NB4 (cell line): Measurements from ENCODE around the gene ARSB.

ENCODE experiments used
- MYC ChIP-seq: IDR thresholded peaks from 2 replicates; pipeline ENCODE4 v1.6.1; 2011; ENCODE audit warnings: low read depth, low read length
- POLR2A ChIP-seq: IDR thresholded peaks from 2 replicates; pipeline ENCODE4 v1.6.1; 2011; ENCODE audit warnings: mild to moderate bottlenecking; ENCODE audit not compliant: insufficient read length; ENCODE audit errors: extremely low read depth
- TF ChIP-seq, protein P1 (sequence below): IDR thresholded peaks from one replicate; pipeline ENCODE4 v1.5.1; 2012; ENCODE audit warnings: low read depth, low read length
- TF ChIP-seq, protein P2 (sequence below): IDR thresholded peaks from 2 replicates; pipeline ENCODE4 v1.6.1; 2011; ENCODE audit warnings: low read depth, low read length

DNA sequence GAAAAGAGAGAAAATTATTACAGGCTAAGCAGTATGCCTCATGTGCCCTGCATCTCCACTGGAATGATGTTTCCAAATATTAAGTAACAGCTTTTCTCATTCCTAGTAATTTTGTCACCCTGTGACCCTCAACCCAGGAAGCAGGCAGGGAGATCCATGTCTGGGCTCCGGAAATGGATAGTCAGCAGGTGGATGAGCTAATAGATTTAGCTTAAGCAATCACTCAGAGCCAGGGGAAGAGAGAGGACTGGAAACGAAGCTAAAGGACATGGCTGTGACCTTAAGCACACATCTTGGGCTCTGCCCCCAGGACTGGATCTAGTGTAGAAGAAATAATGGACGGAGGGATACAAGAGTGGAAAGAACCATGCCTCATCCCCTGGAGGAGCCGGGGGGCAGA lies 89.5 kb downstream of the ARSB start:
- TF ChIP-seq, protein P1, sequence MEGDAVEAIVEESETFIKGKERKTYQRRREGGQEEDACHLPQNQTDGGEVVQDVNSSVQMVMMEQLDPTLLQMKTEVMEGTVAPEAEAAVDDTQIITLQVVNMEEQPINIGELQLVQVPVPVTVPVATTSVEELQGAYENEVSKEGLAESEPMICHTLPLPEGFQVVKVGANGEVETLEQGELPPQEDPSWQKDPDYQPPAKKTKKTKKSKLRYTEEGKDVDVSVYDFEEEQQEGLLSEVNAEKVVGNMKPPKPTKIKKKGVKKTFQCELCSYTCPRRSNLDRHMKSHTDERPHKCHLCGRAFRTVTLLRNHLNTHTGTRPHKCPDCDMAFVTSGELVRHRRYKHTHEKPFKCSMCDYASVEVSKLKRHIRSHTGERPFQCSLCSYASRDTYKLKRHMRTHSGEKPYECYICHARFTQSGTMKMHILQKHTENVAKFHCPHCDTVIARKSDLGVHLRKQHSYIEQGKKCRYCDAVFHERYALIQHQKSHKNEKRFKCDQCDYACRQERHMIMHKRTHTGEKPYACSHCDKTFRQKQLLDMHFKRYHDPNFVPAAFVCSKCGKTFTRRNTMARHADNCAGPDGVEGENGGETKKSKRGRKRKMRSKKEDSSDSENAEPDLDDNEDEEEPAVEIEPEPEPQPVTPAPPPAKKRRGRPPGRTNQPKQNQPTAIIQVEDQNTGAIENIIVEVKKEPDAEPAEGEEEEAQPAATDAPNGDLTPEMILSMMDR, result no peak
- TF ChIP-seq, protein P2, sequence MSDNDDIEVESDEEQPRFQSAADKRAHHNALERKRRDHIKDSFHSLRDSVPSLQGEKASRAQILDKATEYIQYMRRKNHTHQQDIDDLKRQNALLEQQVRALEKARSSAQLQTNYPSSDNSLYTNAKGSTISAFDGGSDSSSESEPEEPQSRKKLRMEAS, result no peak
- TF ChIP-seq POLR2A (no peak), MYC (no peak)
